ENCODE measurements around the gene CACNA1G.

Gene CACNA1G

DNA sequence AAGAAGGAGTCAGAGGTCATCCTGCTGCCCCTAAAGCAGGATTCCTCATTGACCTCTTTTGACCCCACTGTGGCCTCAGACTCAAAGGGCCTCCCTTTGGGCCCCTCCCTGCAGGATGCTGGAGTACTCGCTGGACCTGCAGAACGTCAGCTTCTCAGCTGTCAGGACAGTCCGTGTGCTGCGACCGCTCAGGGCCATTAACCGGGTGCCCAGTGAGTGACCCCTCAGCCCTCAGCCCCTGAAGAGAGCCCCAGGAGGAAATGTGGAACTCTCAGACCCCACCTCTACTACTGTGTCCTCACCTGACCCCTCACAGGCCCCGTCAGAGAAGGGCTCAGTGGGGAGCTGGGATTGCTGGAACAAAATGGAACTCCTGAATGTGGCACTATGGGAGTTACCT, 9.1 kb downstream of the CACNA1G start:
- DNase-seq: no peak

DNA sequence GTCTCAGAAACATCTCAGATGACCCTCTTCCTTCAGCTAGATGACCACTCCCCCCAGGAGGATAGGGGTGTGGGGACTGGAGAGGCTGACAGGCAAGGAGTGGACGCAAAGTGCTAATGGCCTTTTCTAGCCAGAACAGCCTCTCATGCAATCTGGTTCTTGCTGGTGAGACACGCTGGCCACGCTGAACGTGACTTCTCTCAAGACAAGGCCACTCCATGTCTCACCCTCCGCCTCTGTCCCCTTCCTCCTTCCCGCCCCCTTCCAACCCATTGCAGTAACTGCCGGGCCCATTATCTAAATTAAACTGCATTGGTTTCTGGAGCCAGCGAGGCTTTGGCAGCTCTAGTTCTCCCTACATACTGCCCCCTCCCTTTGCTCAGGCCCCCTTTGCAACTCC, 9.5 kb downstream of the CACNA1G start:
- no peak for DNase-seq

DNA sequence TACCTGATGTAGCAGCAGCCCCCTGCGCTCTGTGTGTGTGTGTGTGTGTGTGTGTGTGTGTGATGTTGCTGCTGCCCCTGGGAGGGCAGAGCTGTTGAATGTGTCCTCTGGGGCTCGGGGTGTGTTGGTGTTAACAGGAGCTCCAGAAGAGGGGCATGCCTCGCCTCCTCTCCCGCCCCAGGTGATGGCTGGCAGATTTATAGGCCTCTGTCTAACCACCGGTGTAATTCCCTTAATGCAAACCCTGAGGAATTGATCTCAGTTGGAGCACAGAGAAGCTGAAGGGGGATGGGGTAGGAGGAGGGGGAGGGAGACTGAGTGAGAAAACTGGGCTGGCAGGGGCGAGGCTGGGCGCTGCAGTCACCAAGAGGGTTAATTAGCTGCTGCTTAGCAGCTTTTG, 10.0 kb downstream of the CACNA1G start:
- DNase-seq: no peak

DNA sequence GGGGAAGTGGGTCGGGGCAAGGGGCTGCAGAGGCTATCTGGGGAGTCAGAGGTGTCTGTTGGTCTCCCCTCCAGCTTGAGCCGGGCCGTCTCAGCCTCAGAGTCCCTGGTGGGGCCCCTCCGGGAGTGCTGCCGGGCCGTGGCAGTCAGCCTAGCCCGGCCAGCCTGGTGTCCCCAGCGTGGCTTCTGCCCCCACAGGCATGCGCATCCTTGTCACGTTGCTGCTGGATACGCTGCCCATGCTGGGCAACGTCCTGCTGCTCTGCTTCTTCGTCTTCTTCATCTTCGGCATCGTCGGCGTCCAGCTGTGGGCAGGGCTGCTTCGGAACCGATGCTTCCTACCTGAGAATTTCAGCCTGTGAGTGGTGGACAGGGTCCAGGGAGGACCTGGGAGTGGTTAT, 11.2 kb downstream of the CACNA1G start:
- no peak for DNase-seq

DNA sequence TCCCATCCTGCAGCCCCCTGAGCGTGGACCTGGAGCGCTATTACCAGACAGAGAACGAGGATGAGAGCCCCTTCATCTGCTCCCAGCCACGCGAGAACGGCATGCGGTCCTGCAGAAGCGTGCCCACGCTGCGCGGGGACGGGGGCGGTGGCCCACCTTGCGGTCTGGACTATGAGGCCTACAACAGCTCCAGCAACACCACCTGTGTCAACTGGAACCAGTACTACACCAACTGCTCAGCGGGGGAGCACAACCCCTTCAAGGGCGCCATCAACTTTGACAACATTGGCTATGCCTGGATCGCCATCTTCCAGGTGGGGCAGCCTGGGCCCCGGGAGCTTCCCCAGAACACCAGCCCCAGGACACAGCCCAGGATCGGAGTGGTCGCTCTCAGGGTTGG, 12.0 kb downstream of the CACNA1G start:
- no peak for DNase-seq

DNA sequence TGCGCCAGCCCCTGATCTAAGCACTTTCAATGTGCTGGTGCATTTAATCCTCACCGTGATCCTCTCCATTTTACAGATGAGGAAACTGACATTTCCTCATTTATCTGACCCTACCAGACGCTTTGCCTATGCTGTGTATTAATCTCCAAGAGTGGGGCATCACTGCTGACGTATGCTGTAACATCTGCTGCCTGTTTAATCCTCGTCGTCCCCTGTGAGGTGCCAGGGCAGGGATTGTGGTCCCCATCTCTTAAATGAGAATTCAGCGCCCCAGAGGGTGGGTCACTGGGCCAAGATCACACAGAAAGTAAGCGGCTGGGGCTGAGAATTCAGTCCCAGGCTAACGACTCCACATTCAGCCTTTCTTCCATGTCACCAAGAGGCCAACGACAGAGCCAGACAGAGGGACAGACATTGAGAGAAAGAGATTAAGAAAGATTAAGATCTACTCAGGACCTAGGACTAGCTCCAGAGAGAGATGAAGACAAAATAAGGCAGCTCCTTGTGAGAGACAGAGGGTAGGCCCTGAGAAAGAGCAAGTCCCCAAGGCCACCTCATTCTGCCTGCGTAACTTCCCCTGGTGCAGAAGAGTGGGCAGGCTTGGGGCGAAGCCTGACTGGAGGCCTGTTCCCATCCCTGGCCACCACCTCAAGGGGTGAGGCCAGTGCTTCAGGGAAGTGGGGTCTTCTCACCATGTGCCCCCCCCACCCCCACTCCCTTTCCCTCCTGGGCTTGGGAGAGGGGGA, 13.5 kb downstream of the CACNA1G start:
- no peak for DNase-seq

DNA sequence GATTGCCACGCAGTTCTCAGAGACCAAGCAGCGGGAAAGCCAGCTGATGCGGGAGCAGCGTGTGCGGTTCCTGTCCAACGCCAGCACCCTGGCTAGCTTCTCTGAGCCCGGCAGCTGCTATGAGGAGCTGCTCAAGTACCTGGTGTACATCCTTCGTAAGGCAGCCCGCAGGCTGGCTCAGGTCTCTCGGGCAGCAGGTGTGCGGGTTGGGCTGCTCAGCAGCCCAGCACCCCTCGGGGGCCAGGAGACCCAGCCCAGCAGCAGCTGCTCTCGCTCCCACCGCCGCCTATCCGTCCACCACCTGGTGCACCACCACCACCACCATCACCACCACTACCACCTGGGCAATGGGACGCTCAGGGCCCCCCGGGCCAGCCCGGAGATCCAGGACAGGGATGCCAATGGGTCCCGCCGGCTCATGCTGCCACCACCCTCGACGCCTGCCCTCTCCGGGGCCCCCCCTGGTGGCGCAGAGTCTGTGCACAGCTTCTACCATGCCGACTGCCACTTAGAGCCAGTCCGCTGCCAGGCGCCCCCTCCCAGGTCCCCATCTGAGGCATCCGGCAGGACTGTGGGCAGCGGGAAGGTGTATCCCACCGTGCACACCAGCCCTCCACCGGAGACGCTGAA, 15.2 kb downstream of the CACNA1G start:
- DNase-seq: no peak

DNA sequence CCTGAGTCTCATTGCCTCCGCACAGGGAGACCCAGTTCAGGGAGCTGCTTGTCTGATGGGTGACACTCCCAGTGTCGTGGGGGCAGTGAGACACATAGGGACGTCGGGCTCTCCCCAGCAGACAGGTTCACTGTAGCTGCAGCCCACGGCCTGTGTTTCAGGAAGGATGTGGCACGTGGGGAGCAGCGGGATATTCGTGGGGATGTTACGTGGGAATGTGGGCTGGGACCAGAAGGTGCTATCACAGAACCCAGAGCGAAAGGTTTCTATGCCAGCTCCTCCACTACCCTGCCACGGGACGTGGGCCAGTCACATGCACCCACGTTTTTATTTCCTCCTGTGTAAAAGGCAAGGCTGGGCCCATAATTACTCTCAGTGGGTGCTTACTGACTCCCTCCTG, 16.3 kb downstream of the CACNA1G start:
- no peak for DNase-seq

DNA sequence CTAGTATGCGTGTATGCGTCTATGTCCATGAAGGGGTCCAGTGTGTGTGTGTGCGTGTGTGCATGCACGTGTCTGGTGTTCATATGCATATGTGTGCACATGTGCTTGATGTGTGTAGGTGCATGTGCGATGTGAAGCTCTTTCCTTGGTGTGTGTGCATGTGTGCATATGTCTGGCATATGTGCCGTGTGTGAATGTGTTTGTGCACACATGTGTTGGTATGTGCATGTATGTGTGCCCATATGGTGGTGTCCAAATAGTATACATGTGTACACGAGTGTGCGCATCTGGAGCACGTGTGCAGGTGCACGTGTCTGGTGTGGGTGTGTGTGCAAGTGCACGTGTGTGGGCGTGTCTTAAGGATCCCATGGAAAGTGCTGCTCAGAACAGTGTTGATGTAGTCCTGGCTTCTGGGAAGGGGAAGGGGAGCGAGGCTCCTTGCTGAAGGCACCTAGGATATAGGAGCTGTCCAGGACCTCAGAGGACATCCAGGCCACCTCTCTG, 17.0 kb downstream of the CACNA1G start:
- DNase-seq: no peak

DNA sequence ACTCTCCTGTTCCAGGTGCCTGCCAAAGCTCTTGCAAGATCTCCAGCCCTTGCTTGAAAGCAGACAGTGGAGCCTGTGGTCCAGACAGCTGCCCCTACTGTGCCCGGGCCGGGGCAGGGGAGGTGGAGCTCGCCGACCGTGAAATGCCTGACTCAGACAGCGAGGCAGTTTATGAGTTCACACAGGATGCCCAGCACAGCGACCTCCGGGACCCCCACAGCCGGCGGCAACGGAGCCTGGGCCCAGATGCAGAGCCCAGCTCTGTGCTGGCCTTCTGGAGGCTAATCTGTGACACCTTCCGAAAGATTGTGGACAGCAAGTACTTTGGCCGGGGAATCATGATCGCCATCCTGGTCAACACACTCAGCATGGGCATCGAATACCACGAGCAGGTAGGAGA, 17.7 kb downstream of the CACNA1G start:
- DNase-seq: no peak

DNA sequence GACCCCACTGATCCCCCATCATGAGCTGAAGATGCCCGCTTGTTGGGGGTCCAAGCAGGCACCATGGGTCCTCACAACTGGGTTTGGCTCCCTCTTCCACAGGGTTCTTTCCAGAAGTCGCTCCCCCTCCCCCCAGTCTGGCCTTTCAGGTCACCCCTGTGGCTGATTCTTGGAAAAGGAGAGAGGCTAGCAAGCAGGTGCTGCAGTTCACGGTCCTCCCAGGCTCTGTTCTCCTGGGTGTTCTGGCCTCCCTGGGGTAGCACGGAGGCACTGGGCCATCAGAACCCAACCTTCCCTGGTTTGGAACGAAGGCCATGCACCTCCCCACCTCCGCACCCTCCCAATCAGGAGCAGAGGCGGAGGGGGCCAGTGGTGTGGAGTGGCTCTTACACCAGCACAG, 18.9 kb downstream of the CACNA1G start:
- no peak for DNase-seq

DNA sequence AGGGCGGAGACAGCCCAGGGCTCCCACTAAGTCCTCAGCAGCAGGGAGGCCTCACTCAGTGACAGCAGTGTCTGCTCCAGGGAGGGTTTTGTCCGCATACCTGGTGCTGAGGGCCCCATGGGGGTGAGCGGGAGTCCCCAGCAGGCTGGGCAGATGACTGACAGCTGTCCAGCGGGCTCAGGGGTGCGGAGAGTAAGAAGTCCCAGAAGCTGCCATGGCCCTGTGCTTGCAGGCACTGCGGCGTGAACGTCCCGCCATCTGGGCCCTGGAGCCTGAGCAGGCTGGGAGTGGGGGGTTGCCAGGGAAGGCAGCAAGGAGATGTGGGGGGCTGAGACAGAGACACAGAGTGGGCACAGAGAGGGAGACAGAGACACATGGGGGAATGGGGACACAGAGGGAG, 20.1 kb downstream of the CACNA1G start:
- DNase-seq: no peak

DNA sequence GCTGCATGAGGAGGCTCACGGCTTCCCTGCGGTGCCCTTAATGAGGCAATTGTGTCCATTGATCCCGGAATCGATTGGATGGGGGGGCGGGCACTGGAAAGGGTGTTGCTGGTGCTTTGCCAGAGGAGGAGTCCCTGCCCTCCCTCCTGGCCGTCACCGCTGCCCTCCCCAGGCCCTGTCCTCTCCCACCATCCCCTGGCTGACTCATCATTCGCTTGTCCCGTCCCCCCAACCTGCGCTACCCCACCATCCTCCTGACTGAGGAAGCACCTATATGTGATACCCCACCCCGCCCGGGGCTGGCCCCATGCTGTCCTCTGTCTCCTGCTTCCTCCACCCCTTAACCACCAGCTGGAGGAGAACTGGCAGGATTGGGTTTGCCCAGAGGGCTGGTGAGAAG, 20.8 kb downstream of the CACNA1G start:
- DNase-seq: no peak

DNA sequence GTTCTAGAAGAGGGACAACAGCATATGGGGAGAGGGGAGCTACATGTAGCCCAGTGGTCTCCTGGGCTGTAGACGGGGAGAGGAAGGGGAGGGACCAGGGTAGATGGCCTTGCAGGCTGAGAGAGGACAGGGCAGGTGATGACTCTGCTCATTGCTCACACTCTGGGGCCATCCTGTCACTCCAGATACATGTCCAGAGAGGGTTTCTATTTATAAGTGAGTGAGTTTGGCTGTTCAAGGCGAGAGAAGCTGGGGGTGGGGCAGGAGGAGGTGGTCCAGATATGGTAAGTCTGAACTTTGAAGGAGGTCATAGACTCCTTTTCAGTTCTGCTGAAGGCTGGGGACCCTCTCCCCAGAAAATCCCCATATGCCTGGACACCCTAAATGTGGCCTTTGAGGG, 22.2 kb downstream of the CACNA1G start:
- DNase-seq: no peak

DNA sequence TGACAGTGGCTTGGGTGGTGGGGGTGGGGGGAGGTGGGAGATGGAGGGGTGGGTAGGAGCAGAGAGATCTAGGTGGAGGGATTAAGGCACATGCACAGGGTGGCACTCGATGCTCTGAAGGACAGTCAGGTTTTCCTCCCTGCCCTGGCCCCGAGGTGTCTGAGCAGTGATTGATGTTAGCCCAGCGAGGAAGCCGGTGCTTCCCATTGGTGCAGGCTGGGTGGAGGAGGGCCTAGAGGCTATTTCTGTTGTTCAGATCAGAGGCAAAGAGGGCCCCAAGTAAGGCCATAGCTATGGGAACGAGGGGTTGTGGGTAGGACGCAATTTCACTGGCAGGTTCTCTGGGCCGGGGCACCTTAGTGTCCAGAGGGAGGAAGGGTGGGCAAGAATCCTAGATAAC, 23.1 kb downstream of the CACNA1G start:
- DNase-seq: no peak

DNA sequence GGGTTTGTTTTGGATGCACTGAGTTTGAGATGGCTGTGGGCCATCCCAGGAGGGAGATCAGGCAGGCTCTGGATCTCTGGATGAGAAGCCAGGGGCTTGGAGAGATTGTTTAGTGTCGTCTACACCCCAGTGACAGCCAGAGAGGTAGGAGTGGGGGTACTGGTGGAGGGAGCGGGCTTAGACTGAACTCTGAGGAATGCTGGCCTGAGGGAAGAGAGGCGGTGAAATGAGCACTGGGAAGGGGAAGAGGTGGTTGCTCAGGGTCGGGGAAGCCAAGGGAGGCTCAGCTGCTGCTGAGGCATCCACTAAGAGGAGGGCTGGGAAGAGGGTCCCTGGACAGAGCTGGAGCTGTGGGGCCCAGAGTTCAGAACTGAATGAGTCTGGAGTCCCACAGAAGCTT, 23.6 kb downstream of the CACNA1G start:
- no peak for DNase-seq

DNA sequence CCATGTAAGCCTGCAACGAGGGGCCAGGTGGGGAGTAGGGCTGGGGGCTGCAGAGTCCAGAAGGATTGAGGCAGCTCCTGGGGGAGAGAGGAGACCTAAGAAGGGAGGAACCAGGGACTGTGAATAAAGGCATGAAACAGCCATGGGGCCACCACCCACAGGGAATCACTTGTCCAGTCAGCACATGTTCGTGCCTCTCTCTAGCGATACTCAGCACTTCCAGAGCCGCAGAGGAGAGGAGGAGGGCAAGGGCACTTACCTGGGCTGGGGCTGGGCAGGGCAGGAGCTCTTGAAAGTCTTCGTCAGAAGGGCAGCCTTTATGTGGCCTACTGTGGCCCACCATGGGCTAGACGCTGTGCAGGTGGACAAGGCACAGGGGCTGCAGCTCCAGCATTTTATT, 24.2 kb downstream of the CACNA1G start:
- no peak for DNase-seq

DNA sequence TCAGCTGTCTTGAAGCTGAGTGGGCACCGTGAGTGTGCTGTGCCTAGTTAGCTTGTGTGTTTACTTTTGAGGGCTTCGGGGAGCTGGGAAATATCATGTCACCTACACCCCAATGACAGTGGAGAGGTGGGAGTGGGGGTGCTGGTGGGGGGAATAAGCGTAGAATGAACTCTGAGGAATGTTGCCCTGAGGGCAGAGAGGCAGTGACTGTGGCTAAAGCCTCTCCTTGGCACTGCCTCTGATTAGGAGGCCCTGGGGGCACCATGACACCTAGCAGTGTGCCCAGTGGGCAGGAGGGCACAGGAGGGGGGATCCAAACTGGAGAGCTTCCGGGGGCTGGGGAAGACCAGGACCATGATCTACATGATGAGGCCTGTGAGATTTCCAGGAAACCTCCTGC, 24.8 kb downstream of the CACNA1G start:
- DNase-seq: no peak

DNA sequence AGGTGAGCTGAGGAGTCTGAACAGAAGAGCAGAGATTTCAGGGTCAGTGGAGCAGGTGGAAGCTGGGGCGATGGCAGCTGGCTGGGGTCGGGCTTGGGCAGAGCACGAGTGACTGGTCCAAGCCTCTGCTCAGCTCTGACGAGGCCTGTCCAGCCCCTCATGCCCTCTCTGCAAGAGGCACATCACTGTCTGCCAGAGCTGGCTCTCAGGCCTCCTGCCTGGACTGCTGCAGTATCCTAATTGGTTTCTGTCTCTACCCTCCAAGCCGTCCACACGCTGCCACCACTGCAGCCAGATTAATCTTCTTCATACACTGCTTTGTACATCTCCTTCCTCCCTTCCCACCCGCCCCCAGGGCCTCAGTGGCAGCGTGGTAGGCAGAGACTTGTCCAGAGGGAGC, 25.4 kb downstream of the CACNA1G start:
- no peak for DNase-seq

DNA sequence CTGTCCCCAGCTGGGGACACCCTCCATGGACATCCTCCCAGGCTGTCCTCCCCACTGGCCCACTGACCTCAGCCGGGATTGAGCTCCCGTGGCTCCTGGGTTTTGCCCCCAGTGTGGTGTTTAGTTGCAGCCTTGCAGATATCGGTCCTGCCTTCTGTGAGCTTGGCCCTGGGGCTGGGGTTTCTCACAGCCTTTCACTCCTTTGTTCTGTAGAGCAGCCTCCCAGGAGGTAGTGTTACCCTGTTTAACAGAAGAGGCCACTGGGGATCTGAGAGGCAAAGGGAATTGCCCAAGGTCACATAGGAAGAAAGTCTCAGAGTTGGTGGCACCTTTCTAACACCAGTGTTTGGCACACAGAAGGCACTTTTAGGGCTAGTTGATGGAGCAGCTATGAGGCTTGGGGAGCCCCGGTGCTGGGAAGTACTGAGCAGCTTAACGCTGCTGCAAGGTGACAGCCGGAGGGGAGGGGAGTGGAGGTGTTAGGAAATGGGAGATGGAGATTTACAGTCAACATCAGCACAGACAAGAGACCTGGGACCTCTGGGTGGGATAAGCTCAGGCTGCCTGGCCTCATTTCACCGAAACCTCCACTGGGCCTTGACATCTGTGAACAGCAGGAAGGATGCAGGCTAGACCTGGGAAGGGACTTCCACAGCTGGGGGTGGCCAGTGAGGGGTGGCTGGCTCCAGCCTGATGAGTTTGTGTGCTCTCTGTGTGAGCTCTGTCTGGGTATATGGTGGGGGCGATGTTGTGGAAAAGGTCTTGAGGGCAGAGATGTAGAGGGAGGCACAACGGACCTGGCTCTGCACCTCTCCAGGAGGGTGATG, 26.1 kb downstream of the CACNA1G start:
- no peak for DNase-seq

DNA sequence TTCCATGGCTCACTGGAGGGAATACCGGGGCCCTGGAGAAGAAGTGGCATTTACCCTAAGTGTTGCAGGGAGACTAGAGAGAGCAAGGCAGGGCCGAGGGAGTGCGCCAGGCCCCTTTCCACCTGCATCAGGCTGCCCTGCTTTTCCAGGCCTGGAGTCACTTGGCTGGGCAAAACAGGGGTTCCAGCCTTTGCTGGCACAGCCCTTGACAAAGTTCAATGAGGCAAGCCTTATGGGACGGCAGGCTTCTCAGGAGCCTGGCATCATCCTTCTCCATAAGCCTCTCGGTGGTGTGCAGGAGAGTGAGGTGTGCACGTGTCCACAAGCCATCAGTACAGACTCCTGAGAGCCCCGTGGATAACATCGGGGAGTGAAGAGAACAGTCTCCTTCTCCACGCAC, 27.1 kb downstream of the CACNA1G start:
- DNase-seq: no peak

DNA sequence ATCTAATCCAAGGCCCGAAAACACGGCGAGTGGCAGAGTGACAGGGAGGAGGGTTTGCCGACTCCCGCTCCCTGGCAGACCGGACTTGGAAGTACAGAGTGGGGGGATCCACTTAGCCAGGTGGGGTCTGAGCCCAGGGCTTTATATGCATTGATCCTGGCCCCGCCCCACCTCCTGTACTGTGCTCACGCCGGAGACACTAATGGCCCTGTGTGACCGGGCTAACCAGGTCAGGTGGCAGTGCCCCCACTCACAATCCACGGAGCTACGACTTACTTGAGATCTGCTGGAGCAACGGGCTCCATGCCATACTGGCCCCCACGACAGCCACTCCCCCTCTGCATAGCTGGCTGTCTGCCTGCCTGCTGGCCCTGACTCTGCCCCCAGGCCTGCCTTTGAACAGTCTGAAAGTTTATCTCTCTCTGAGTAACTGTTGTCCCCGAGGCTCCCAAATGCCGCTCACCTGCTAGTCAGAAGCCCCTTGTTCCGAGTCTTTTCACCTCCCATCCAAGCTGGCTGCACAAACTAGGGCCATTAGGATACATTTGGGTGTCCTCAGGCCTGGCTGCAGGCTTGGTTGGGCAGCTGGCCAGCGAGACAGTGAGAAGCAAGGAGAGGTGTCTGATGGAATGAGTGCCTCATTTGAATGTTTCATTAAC, 28.0 kb downstream of the CACNA1G start:
- no peak for DNase-seq

DNA sequence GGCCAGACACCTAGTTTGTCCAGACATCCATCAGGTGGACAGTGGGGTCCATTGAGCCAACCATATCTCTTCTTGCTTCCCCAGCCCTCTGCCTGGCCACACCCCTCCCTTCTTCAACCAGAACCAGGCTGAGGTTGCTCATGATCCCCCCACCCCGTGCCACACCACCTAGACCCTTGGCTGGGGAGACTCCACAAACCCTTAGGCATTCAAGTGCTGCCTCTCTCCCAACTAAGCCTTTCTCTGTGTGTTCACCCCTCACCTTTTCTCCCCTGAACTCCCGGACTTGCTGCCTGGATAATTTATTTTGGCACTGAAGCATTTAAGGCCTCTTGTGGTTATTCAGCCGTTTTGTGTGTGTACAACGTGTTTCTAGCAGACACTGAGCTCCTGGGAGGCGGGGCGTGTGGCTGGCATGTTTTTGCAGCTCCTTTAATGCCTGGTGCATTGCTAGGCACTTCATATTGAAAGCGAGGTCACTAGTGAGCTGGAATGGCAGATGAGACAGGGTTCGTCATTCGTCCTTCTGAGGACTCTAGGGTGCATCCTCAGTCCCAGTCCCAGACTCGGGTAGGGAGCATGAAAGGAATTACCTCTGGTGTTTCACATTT, 28.7 kb downstream of the CACNA1G start:
- no peak for DNase-seq

All from T-helper 9 cell (primary cell).